Measurements from ENCODE around the gene CXXC5.

CXXC5 gene

GRCh38 chr5:139651853-139652787 lies 4.0 kb downstream of the CXXC5 start:
- DNase-seq (ENCODE audit: low read depth), result no peak

DNA sequence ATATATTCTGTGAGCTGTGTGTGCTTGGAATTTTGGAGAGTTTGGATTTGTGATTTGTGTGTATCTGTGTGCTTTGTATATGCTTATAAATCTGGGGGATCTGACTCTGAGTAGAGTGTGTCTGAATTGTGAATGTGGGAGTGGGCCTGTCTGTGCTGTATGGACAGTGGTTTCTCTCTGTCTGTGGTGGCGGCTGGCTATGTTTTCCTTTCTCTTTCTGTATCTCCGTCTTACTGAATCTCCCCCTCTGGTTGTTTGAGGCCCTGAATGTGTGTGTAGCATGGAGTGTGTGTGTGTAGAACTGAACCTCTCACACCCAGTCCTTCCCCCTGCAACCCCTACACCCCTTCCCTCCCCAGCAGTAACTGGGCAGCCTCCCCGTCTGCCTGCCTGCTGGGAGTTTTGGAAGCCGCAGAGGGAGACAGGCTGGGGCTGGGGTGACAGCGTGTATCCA lies 4.7 kb downstream of the CXXC5 start:
- no peak for DNase-seq (ENCODE audit: low read depth)

- DNase-seq (ENCODE audit: low read depth), result no peak
These were observed 5.5 kb downstream of the CXXC5 start for GRCh38 chr5:139653616-139654015.

DNA sequence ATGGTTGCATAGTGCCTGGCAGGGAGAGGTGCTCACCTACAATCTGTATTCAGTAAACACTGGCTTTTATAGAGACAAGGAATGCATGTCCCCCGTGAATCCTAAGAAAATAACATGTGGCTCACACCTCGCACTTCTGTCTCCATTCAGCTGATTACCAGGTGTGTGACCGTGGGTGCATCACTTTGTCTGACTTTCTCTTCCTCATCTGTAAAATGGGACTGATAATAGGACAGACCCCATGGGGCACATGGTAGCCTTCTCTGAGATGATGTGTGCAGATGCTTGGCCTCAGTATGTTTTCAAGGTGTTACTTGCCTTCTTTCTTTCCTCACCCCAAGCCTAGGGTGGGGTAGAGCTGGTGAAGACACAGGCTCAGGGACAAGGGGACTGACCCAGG lies 6.3 kb downstream of the CXXC5 start:
- no peak for DNase-seq (ENCODE audit: low read depth)

GRCh38 chr5:139654871-139655491 lies 6.8 kb downstream of the CXXC5 start:
- no peak for DNase-seq (ENCODE audit: low read depth)

- DNase-seq (ENCODE audit: low read depth), result no peak
These were observed 7.7 kb downstream of the CXXC5 start for GRCh38 chr5:139655727-139656271.

DNA sequence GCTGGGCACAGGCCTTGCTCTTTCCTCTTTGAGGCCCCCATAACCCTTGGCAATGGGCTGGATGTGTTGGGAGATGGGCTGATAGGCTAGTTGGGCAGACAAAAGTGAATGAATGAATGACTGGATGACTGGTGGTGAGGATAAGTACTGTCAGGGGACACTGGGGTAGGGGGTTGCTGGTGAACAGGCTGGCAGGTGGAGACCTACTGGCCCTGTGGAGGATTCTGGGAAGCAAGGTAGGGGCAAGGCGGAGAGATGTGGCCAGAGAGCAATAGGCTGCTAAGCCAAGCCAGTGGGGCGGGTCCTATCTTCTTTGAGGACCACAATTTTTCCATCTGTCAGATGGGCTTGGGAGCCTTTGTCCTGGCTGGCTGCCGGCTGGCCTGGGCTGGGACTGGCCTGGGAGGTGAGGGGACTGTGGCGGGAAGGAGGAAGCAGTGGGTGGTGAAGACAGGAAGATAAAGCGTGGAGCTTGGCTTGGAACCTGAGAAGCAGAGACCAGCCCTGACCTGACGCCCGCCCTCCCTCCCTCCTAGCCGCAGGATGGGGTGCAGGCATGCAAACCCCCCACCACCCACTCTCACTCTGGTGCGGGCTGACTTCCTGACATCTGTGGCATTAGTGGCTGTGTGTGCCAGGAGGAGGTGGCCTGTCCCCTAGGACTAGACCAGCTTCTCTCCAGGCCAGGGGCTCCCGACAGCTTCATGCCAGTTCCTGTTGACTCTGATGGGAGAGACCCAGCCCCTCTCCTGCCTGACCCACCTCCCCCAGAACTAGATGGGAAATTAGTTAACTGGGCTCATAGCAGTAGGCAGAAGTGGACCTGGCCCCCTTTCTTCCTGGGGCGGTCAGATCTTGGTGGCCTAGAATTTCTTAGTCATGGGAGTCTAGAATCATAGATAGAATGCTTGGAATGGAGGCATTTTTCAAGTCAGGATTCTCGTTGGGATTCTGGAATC lies 9.5 kb downstream of the CXXC5 start:
- no peak for DNase-seq (ENCODE audit: low read depth)

GRCh38 chr5:139658501-139658927 lies 10.4 kb downstream of the CXXC5 start:
- no peak for DNase-seq (ENCODE audit: low read depth)

DNA sequence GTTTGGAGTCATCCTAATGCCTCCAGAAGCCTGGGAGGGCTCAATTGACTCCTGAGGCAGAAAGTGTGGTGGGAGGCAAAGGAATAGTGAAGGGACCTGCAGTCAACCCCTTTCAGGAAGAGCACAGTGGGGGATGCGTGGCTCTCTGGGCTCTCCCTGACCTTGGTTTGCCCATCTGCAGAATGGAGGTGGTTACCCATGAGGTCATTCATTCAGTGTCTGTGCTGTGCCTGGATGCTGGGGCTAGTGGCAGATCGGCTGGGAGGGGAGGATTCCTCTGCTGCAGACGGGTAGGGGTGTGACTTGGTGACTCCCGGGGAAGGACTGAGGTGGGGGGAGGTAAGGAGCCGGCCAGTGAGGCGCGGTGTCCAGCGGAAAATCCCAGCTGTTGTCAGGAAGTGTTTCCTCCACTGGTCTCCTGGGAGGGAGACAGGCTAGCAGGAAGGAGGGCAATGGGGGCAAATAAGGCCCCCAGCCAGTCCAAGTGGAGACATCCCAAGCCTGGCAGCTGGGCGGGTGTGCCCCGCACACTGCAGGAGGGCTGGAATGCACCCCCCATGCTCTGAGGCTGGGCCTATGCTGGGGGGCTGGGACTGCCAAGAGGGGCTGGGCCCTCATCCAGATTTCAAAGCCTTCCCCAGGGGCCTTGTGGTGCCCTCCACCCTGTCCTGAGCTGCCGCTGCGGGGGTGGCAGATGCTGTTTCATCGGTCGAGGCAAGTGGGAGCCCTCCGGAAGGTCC lies 10.9 kb downstream of the CXXC5 start:
- DNase-seq (ENCODE audit: low read depth), result no peak

DNA sequence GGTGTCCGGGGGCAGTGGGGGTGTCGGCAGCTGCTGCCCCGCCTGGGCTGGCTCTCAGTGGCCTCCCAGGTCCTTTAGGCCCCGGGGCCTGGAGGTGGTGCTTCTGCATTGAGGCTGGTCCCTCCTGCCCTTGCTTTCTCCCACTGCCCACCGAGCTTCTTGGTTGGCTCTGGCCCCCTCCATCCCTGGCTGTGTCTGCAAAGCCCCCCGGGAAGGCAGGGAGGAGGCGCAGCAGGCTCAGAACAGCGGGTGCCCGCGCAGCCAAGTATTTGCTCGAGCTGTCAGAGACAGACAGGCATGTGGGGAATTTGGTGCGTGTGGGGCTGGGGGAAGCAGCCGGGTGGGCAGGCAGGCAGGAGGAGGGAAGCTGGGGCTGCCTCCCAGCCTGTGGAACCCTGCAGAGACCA lies 11.5 kb downstream of the CXXC5 start:
- DNase-seq (ENCODE audit: low read depth), result no peak

- no peak for DNase-seq (ENCODE audit: low read depth)
These were observed 12.2 kb downstream of the CXXC5 start for GRCh38 chr5:139660105-139660922.

GRCh38 chr5:139660923-139661814 lies 13.0 kb downstream of the CXXC5 start:
- no peak for DNase-seq (ENCODE audit: low read depth)

GRCh38 chr5:139662617-139663016 lies 14.5 kb downstream of the CXXC5 start:
- DNase-seq (ENCODE audit: low read depth), result no peak

DNA sequence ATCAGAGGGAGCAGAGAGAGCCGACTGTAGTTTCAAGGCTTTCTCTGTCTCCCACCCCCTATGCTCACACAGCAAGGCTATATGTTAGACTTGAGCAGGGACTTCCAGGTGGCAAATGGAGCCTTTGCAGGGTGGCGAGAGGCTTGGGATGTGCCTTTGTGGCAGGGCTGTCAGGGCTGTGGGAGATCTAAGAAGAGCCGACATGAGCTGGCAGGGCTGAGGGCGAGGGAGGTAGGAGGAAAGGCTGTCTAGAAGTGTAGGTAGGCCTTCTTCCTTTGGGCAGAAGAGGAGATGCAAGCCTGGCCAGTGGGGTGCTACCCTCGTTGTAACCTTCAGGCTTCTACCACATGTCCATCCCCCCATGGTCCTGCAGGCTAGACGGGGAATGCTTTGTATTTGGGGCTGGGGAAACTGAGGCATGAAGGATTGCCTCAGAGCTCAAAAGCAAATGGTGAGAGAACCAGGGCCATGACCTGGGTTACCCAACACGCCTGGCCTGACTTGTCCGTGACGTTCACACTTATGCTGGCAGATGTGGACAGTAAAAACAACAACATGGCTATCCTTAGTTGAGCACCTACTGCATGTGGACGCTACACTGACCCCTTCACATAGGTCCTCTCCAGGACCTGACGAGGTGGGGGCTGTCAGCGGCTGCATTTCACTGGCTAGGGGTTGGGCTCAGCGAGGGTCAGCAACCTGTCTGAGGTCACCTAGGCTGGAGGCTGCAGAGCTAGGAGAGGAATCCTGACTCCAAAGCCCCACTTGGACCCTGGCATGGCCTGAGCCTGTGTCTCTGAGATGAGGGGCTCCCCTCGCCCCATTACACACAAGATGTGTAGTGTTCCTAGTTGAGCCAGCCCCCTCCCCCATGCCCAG lies 15.3 kb downstream of the CXXC5 start:
- DNase-seq (ENCODE audit: low read depth), result no peak

- DNase-seq (ENCODE audit: low read depth), result no peak
These were observed 16.0 kb downstream of the CXXC5 start for GRCh38 chr5:139664086-139664693.

- DNase-seq (ENCODE audit: low read depth), result no peak
These were observed 16.7 kb downstream of the CXXC5 start for GRCh38 chr5:139664727-139665351.

DNA sequence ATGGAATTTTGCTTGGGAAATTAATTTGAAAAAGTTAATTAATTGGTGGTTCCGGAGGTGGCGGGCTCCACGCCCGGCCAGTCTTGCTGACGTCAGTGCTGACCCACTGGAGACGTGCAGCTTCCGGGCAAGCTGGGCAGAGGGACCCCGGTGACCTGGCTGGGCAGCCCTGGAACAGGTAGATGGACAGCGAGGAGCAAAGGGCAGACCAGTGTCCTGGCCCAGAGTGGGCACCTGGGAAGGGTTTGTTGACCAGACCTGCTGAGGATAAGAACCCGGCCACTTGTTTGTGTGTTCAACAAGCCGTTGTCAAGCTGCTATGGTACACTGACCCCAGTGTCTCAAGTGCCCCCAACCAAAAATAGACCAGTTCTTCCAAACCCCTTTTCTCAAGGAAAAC lies 17.5 kb downstream of the CXXC5 start:
- no peak for DNase-seq (ENCODE audit: low read depth)

All from CMK (cell line).